Right lobe of liver (tissue), 4 donors: ENCODE results near the gene SCN4A.

ENCODE experiments used
- POLR2A ChIP-seq: fragments of 450-650 bp; IDR thresholded peaks from one replicate; pipeline ENCODE4 v1.6.1; 2017; ENCODE audit warnings: antibody characterized with exemption, mild to moderate bottlenecking
- TF ChIP-seq, protein P1 (sequence below), 4 donors: fragments of 200-600 bp in 3 of 4; fragments of 450-650 bp in 1 of 4; IDR thresholded peaks; one replicate each; pipeline versions ENCODE4 v1.5.1 to v1.8.0; 2016 to 2022; ENCODE audit warnings: antibody characterized with exemption in 4 of 4, mild to moderate bottlenecking in 2 of 4
- donor health status: DM: no; HTN: no; CAD: no.
- donor health status: DM: no; HTN: no; CAD: no.
- donor health status: DM: no; HTN: yes; CAD: no.

- TF ChIP-seq, protein P1, sequence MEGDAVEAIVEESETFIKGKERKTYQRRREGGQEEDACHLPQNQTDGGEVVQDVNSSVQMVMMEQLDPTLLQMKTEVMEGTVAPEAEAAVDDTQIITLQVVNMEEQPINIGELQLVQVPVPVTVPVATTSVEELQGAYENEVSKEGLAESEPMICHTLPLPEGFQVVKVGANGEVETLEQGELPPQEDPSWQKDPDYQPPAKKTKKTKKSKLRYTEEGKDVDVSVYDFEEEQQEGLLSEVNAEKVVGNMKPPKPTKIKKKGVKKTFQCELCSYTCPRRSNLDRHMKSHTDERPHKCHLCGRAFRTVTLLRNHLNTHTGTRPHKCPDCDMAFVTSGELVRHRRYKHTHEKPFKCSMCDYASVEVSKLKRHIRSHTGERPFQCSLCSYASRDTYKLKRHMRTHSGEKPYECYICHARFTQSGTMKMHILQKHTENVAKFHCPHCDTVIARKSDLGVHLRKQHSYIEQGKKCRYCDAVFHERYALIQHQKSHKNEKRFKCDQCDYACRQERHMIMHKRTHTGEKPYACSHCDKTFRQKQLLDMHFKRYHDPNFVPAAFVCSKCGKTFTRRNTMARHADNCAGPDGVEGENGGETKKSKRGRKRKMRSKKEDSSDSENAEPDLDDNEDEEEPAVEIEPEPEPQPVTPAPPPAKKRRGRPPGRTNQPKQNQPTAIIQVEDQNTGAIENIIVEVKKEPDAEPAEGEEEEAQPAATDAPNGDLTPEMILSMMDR (IDR thresholded peaks at IDR 0.05) = no peak
- TF ChIP-seq POLR2A = no peak
Observed at GRCh38 chr17:64004903-64005733, 32.4 kb upstream of the SCN4A start.
